ENCODE measurements around the gene CALHM5.

CALHM5 gene

GRCh38 chr6:116476002-116476678 is 35.3 kb upstream of the CALHM5 start:
- Histone ChIP-seq H3K4me3 (ENCODE audit: low read depth in 1 of 2, low read length in 1 of 2) (peak overlapping the region; percentile 26 to 28), H3K27ac (peak overlapping the region; percentile 92), H3K36me3 (no peaks in the 10 kb centered on the region), H3K9me3 (no peaks in the 10 kb centered on the region), H3K4me1 (ENCODE audit: control insufficient read depth in 1 of 2, insufficient read depth in 1 of 2, low read depth in 1 of 2, low read length in 1 of 2) (peaks cover 42 to 52% of the 10 kb centered on the region in 2 experiments), H3K27me3 (no peaks in the 10 kb centered on the region)
- TF ChIP-seq CTCF (IDR thresholded peaks at IDR 0.05): no peak

GRCh38 chr6:116482780-116483179 is 28.7 kb upstream of the CALHM5 start:
- Histone ChIP-seq H3K4me1 (ENCODE audit: control insufficient read depth in 1 of 2, insufficient read depth in 1 of 2, low read depth in 1 of 2, low read length in 1 of 2) (peaks cover 2 to 7% of the 10 kb centered on the region in 2 experiments), H3K9me3 (no peaks in the 10 kb centered on the region), H3K27me3 (no peaks in the 10 kb centered on the region), H3K27ac (no peak overlapping the region), H3K4me3 (ENCODE audit: low read depth in 1 of 2, low read length in 1 of 2) (no peak overlapping the region), H3K36me3 (no peaks in the 10 kb centered on the region)
- TF ChIP-seq CTCF (IDR thresholded peaks at IDR 0.05): no peak

- H3K36me3 ChIP-seq: no peaks in the 10 kb centered on the region
- H3K4me1 ChIP-seq (ENCODE audit: control insufficient read depth in 1 of 2, insufficient read depth in 1 of 2, low read depth in 1 of 2, low read length in 1 of 2): peaks cover 2 to 4% of the 10 kb centered on the region in 2 experiments
- no peak overlapping the region for H3K4me3 ChIP-seq (ENCODE audit: low read depth in 1 of 2, low read length in 1 of 2)
- no peak for TF ChIP-seq CTCF (IDR thresholded peaks at IDR 0.05)
- H3K9me3 ChIP-seq: no peaks in the 10 kb centered on the region
- no peak overlapping the region for H3K27ac ChIP-seq
- no peaks in the 10 kb centered on the region for H3K27me3 ChIP-seq
Measured at GRCh38 chr6:116483616-116484015, 27.8 kb upstream of the CALHM5 start.

- Histone ChIP-seq H3K4me3 (ENCODE audit: low read depth in 1 of 2, low read length in 1 of 2) (no peak overlapping the region), H3K9me3 (no peaks in the 10 kb centered on the region), H3K27me3 (no peaks in the 10 kb centered on the region), H3K27ac (no peak overlapping the region), H3K4me1 (ENCODE audit: control insufficient read depth in 1 of 2, insufficient read depth in 1 of 2, low read depth in 1 of 2, low read length in 1 of 2) (no peaks in the 10 kb centered on the region), H3K36me3 (no peaks in the 10 kb centered on the region)
- no peak for TF ChIP-seq CTCF (IDR thresholded peaks at IDR 0.05)
Measured at GRCh38 chr6:116485559-116486184, 25.8 kb upstream of the CALHM5 start.

- Histone ChIP-seq H3K4me1 (ENCODE audit: control insufficient read depth in 1 of 2, insufficient read depth in 1 of 2, low read depth in 1 of 2, low read length in 1 of 2) (peaks cover 28 to 31% of the 10 kb centered on the region in 2 experiments), H3K27ac (peak overlapping the region; percentile 79), H3K4me3 (ENCODE audit: low read depth in 1 of 2, low read length in 1 of 2) (peak overlapping the region in 1 of 2 experiments; percentile 8), H3K36me3 (no peaks in the 10 kb centered on the region), H3K9me3 (no peaks in the 10 kb centered on the region), H3K27me3 (no peaks in the 10 kb centered on the region)
- no peak for TF ChIP-seq CTCF (IDR thresholded peaks at IDR 0.05)
Measured at GRCh38 chr6:116491610-116492330, 19.7 kb upstream of the CALHM5 start.
